SW480 (cell line): ENCODE results near the gene TRMT61A.
A peak's percentile ranks its signal among the peaks of the same experiment; 100 is the strongest.

ENCODE experiments used
- DNase-seq: peaks from one replicate; pipeline ENCODE4 v3.0.0-alpha.2; 2016; ENCODE audit warnings: low spot score

TRMT61A gene

DNA sequence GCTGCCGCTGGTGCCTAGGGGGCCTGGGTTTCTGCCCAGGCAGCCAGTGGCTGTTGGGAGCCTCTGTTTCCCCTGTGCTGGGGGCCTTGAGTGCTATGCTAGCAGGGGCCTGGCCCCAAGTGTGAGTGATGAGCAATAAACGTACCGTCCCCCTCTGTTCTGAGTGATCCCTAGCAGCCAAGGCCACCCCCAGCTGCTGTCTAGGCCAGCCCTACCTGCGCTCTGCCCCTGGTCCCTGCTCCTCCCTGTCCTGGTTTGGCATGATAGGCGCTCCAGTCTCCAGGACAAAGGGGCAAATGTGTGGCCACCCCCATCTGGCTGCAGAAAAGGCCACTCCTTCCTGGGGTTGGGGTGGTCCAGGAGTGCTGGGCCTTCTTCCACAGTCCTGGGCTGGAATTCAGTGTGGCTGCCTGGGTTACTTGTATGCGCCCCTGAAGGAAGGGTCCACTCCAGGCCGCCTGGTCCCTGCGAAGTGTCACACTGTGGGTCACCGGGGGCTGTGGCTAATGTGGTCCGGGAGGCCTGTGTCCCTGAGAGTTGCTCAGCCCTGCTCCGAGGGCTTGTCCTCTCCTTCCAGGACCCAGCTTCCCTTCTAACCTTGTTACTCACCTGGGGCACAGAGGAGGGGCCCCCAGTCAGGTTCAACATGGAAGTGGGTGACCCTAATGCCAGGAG is 7.0 kb downstream of the TRMT61A start:
- DNase-seq = no peak

DNA sequence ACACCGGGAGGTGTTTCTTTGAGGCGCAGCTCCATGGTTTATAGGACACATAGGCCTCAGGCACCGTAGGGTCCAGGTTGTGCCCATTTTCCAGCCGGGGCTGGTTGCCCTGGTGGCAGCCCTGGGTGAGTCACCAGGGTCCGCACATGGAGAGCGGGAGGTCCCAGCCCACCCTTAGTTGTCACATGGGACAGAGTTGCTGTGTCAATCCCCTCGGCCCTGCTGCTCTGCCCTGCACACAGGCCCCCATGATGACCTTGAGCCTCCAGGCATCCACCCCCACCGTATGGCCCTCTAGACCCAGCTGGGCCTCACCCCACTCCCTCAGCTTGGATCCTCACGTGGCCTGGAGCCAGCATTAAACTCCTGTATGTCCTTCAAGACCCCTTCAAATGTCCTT is 7.7 kb downstream of the TRMT61A start:
- no peak for DNase-seq

DNA sequence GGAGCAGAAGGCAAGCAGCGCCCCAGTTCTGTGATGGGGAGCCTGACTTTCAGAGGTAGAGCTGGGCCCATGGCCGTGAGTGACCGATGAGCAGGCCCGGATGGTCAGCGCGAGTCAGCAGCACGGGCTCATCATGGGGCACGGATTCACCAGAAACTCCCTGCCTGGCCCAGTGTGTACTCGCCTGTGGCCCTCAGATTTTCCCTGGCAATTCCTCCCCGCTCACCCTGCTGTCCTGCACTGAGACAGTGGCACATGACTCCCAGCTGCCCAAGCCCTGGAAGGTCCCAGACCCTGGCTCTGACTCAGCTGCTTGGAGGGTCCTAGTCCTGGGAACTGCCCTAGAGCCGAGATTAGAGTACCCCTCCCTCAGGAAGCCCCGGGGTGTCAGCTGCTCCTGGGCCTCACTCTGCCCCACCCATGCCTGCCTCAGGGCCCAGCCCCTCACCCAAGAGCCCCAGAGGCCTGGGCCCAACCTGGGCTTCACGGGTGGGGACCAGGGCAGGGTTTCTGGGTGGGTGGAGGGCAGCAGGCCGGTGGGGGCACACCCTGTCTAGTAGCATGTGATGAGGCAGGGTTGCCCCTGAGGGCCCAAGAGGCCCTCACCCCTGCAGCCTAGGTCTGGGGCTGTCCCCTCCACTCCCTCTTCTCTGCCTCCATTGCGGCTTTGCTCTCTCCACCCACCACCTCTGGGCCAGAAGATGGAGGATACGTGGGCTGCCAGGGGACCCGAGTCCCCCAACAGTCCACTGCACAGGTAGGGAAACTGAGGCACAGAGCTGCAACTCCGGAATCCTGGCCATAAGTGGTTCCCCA is 8.4 kb downstream of the TRMT61A start:
- no peak for DNase-seq

DNA sequence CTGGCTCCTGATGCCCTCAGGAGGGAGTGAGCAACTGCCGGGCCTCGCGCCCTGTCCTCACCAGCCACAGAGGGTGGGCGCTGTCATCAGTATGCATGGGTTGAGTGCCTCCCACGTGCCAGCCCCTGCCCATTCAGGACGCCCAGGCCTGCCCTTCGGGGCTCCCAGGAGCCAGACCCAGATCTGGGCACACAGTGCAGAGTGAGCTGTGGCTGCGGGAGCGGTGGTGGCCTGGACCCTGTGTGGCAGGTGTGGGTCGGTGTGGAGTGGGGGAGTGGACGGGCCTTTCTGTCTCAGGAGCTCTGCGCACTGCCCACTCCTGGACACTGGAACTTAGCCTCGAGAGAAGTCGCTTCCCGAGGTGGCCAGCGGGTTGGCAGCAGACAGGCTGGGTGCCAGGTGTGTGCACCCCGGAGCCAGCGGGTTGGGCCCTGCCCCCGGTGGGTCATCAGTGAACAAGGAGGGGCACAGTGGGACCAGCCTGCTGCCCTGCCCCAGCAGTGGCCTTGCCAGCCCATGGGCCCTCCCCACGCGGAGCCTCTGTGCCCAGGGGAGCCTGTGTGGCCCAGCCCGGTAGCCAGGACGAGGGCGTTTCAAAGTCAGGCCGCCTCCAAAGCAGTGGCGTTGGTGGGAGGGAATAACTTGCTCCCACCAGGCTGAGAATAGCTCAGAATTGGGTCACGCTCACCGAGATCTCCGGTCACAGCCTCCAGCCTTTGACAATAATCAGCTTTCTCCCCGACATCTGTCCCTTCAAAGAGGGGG is 9.5 kb downstream of the TRMT61A start:
- no peak for DNase-seq

DNA sequence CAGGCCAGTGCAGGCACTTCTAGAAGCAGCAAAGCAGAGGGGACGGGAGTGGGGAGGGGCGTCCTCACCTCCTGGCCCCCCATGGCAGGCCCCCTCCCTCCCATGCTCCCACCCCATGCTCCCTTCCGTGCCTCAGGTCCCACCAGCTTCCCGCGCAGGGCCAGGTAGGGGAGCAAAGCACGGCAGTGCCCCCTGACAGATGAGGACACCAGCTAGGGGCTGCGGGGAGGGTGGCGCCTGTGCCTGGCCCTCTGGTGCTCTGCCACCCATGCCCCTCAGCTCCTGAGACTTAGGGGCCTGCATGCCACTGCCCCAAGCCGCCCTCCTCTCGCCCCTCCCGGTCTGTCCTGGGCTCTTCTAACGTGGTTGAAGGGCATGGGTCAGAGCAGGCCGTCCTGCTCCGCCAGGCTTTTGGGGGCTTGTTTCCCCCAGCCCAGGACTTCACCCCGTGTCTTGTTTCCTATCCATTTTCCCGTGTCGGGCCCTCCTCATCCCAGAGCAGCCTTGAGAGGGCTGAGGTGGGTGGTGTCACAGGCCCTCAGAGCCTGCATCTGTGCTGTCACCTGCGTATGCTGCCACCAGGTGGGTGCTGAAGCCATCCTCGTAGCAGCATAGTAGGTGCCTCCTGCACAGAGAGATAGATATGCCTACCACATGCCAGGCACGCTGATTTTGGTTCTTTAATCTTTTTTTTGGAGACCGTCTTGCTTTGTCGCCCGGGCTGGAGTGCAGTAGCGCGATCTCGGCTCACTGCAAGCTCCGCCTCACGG is 10.2 kb downstream of the TRMT61A start:
- no peak for DNase-seq

DNA sequence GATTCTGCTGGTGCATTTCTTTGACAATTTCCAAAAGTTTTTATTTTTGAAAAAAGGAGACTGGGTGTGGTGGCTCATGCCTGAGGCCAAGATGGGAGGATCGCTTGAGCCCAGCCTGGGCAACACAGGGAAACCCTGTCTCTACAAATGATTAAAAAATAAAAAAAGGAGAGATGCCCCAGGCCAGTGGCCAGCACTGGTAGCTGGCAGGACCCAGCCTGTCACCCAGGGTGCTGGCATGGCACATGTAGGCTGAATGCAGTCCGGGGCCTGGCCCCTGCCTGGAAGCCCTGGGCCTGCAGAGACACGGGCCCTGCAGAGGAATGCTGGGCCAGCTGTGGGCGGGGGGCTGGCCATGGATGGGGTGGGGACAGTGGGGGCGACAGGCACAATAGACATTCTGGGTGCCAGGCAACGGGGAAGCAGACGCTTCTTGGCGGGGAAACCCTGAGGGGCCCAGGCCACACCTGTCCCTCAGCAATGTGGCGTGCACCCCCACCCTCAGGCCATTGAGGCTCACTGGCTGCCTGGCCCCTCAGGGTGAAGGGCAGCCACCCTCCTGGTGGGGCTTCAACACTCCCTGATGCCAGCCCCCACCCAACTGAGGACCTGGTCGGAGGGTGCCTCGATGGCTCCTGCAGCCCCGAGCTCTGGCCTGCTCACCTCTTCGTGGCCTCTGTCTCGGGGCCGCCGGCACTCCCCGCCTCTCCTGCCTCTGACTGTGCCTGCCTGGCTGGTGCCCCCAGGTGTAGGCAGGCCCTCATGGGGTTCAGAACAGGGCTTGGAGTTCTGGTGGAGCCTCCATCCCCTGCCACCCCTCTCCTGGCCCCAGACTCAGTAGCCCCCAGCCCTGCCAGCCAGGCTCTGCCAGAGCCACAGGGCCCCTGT is 12.1 kb downstream of the TRMT61A start:
- DNase-seq = no peak

DNA sequence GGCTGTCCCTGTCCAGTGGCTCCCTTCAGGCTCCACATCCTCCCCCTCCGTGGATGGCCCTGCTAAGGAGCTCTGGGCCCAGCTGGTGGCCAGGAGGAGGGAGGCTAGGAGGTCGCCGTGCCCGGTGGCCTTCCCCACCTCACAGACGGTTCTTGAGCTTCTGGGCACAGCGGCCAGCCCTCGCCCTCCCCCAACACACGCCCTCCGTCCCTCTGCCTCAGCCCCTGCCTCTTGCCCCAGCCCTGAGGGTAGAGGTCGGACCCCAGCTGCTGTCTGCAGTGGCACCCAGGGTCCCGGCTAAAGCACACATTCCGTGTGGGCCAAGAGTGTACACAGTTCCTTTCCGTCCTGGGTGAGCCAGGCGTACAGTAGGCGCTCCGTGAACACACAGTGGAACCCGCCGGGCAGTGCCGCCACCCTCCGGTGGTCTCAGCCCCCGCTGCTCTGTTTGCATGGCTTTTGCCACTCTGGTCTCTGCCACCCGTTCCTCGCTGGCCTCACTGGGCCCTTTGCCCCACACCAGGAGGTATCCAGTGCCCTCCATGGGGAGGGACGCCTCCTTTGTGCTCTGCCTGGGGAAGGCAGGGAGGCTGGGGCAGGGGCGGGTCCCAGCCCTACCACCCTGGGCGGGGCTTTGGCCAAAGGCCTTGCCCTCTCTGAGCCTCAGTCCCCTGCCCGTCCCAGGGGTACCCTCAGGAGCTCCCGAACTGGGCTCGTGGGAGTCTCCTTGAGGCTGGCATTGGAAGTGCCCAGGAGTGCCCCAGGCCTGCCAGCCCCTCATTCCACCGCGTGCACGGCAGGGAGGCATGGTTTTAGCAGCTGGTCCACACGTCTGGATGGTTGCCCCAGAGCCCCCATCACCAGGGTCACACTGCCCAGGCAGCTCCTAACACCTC is 13.0 kb downstream of the TRMT61A start:
- DNase-seq = no peak

DNA sequence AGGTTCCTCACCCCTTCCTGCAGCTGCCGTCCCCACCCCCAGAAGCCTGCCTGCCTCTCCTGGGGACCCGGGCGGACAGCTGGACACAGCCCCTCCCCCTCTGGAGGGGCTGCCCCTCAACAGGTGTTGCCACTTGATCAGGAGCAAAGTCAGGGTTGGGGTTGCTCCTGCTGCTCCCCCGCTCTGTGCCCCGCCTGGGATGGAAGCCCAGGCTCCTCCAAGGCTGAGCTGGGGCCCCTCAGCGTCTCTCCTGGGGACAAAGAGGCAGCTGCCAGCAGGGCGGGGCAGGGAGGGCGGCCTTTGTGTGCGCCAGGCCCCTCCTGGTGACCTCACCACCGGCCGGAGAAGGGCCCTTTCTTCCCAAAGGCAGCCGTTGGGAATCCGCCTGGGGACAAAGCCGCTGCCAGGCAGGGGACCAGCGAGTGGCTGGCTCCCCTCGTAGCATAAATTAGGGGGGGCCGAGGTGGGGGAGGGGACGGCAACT is 13.7 kb downstream of the TRMT61A start:
- DNase-seq = no peak

DNA sequence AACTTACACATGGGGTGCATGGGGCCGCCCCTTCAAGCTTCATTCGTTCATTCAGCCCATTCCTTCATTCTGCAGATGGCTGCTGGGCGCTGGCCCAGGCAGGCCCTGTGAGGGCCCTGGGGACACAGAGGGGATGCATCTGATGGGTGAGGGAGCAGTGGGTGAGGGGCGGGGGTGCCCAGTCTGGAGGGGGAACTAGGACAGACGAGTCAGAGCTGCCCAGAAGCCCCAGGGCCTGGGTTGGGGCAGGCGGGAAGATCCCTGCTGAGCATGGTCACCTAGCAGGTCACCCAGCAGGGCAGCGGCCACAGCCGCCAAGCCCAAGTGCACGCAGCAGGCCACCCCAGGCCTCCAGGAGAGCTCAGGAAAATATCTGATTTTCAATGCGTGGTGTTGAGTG is 14.1 kb downstream of the TRMT61A start:
- no peak for DNase-seq

DNA sequence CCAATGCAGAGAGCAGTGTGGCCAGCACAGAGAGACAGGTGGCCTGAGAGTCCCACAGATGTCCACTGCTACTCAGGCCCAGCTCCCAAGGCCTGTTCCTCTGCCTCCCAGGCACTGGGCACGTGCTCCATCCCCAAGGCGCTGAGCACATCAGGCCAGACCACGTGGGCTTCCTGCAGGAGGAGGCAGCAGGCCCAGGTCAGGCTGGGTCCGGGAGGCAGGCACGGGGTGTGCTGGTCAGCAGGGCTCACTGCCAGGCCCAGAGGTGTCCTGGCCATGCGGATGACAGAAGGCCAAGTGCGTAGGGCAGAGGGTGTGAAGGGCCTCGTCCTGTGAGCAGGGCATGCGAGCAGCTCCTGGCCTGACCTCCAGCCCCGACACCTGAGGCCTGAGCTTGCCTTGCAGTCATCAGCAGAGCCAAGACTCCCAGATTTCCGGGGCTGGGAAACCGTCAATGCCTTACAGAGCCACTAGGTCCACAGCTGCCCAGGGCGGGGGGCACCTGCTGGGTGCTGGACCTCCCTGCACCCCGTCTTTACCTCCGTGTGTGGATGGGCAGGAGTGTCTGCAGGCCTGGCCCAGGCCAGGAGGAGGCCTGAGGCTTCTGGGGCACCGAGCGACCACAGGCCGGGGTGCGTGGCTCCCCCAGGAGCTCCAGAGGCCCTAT is 14.9 kb downstream of the TRMT61A start:
- DNase-seq = no peak

DNA sequence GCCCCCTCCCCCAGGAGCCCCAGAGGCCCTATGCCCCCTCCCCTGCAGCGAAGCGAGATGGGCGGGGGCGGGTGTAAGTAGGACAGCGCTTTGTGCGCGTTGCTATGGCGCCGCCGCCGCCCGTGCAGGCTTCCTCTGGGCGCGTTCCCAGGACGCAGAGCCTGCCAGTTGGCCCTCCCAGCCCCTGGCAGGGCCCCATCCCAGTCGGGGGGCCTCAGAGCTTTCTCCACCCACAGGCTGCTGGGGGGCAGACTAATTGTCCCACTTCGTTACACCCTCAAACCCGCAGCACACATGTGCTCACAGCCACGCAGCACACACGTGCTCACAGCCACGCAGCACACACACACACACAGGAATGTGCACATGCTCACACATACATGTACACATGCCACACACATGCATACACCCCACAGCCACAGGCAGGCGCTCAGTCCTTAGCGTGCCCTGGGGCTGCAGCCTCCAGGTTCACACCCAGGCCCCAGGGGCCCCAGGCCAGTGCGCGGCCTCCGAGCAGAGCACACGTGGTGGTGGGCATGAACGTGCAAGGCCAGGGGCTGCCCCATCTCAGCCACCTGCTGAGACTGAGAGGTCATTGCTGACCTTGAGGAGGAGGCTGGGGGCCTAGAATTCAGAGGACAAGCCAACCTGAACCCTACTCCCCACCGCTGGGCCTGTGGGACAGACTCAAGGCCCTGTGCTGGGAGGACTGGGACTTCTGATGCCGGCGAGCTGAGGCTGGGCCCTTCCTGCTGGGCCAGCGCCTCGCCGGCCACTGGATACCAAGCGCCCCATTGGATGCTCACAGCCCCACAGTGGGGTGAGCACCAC is 15.6 kb downstream of the TRMT61A start:
- no peak for DNase-seq

DNA sequence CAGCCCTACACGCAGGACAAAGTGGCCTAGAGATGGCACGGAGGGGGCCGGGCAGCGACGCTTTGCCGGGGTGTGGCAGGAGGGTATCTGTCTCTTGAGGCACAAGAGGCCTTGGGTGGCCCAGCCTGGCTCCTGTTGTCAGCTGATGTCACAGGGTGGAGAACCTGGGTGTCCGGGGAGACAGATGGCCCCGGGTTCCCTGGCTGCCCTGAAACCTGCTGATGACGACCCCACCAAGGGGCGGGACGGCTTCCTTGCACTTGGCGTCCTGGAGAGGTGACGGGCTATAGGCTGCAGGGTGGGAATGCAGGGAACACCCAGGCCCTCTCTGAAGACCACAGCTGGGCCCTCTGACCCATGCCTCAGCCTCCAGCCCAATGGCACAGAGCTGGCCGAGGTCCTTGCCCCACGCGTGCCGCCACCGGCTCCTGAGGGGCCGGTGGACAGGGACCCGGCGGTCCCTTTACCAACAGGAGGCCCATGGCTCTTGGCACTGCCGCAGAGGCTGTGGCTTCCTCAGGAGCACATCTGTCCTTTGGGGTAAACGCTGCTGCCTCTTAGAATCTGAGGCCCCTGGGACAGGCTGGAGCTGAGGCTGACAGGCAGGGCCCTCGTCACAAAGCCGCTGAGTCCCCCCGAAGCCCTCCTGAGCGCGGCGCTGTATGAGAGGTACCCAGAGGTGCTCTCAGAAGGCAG is 16.4 kb downstream of the TRMT61A start:
- DNase-seq = no peak

DNA sequence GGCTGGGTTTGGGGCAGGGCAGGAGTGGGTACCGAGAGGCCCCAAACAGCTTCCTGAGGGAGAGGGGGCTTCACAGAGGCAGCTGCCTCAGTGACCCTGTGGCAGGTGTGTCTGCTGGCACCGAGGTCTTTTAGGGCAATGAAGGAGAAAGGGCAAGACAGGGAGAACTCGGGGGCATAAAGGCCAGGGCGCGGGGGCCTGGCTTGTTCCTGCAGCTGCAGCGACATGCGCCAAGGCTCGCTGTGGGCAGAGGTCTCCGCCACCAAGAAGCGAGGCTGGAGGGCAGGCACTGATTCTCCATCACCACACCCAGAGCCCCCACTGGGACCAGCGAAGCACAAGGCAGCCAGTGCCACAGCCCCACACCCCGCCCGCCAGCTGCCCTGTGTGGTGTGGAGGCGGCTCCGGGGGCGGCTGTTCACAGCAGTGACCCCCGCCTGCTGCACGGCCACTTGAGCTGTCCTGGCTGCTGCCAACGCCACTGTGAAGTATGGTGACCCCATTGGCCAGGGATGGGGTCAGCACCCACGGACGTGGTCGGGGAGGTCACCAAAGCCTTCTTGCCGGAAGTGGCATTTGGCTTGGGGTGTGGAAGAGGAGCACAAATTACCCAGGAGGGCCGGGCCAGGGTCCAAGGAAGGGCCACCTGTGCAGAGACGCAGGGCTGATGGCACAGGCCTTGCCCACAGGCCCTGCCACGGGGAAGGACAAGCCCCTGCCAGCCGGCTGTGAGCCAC is 17.1 kb downstream of the TRMT61A start:
- no peak for DNase-seq

DNA sequence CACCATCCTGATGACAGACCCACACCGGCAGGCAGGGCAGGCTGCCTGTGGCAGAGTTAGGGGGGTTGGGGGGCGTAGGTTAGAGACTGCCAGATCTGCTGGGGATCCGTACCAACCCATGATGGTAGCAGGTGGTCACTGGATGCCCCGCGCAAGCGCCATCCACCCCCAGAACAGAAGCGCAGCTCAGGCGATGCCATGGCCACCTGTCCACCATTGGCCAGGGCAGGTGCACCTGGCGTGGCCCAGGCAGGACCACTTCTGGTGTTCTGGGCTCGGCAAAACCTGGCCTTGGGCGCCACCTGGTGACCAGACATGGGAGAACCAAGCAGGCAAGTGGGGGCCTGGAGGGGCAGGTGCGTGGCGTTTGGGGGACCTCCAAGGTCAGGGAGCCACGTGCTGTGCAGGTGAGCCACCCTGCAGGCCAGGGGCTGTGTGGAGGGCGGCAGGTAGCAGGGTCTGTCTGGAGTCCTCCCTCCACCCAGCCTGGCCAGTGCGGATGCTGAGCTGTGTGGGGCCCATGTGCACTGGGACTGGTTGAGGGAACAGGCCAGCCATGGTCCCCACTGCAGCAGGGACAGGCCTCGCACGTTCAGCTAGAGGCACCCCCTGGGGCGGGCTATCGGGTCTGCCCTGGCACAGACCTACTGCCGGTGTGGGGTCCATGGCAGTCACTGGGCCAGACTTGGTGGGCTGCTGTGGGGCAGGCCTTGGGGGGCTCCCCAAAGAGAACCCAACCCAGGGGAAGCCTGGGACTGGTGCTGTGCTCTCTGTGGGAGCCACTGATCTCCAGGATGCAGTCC is 17.9 kb downstream of the TRMT61A start:
- DNase-seq = peak; percentile 66

DNA sequence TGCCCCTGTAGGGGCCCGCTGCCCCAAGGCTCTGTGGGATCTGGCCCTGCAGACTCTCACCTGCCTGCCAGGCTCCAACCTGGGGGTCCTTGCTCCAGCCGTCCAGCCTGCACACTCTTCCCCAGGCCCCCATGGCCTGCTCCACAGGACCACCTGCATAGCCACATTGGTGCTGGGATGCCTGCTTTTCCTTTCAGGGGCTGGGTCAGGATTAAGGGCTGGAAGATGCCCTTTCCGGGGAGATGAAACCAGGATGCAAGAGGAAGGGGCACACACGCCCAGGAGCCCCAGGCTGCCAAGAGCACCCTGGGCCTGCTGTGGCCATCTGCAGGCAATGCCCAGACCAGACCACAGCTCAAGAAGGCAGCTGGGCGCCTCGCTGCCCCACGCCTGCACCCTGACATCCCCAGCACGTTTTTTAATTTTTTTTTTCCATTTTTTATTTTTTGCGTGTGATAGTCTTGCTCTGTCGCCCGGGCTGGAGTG is 18.5 kb downstream of the TRMT61A start:
- no peak for DNase-seq

DNA sequence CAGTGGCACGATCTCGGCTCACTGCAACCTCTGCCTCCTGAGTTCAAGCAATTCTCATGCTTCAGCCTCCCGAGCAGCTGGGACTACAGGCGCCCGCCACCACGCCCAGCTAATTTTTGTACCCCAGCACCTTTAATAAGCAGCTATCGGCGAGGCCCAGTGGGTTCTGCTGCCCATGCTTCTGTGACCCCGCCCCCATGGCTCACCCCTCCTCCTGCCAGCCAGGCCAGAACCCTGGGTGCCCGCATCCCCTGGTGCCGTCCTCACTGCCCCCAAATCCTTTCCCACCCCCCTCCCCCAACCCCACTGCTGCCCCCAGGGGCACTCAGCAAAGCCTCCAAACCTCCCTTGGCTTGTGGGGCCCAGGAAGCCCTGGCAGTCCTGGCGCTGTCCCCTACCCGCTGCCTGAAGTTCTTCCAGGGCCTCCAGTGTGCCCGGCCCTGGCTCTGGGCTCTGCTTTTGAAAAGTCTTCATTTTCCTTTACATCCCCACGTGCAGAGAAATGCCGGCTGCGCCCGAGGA is 19.0 kb downstream of the TRMT61A start:
- DNase-seq = no peak
